ENCODE results near the gene CDRT15L2.
"Not testable (repeated sequence)": the region's sequence is repeated elsewhere in the genome, so short reads cannot be mapped to it uniquely, and the experiment has no call there.

CDRT15L2 gene

GRCh38 chr17:20579424-20579823 is at the start of gene CDRT15L2:
Gene CDRT15L2, plus strand, starts transcription at chr17:20579724. Its CDS starts 20 bp downstream, at chr17:20579744.
- not testable (repeated sequence) for DNase-seq (ENCODE audit: low read depth)

- not testable (repeated sequence) for DNase-seq (ENCODE audit: low read depth)
These were observed 49.4 kb upstream of the CDRT15L2 start for GRCh38 chr17:20530104-20530503.

- DNase-seq (ENCODE audit: low read depth) = not testable (repeated sequence)
These were observed 46.9 kb upstream of the CDRT15L2 start for GRCh38 chr17:20532544-20533090.

GRCh38 chr17:20533206-20533605 is 46.3 kb upstream of the CDRT15L2 start:
- DNase-seq (ENCODE audit: low read depth) = not testable (repeated sequence)

GRCh38 chr17:20534711-20535550 is 44.6 kb upstream of the CDRT15L2 start:
- DNase-seq (ENCODE audit: low read depth) = not testable (repeated sequence)

GRCh38 chr17:20540414-20540813 is 39.1 kb upstream of the CDRT15L2 start:
- DNase-seq (ENCODE audit: low read depth) = not testable (repeated sequence)

GRCh38 chr17:20540865-20541264 is 38.7 kb upstream of the CDRT15L2 start:
- not testable (repeated sequence) for DNase-seq (ENCODE audit: low read depth)

- not testable (repeated sequence) for DNase-seq (ENCODE audit: low read depth)
These were observed 37.5 kb upstream of the CDRT15L2 start for GRCh38 chr17:20541853-20542546.

GRCh38 chr17:20547923-20548322 is 31.6 kb upstream of the CDRT15L2 start:
- not testable (repeated sequence) for DNase-seq (ENCODE audit: low read depth)

GRCh38 chr17:20552920-20553319 is 26.6 kb upstream of the CDRT15L2 start:
- DNase-seq (ENCODE audit: low read depth) = not testable (repeated sequence)

GRCh38 chr17:20554728-20555127 is 24.8 kb upstream of the CDRT15L2 start:
- not testable (repeated sequence) for DNase-seq (ENCODE audit: low read depth)

GRCh38 chr17:20555135-20556010 is 24.2 kb upstream of the CDRT15L2 start:
- DNase-seq (ENCODE audit: low read depth) = not testable (repeated sequence)

GRCh38 chr17:20558096-20558495 is 21.4 kb upstream of the CDRT15L2 start:
- not testable (repeated sequence) for DNase-seq (ENCODE audit: low read depth)

GRCh38 chr17:20559018-20559417 is 20.5 kb upstream of the CDRT15L2 start:
- not testable (repeated sequence) for DNase-seq (ENCODE audit: low read depth)

GRCh38 chr17:20562587-20562986 is 16.9 kb upstream of the CDRT15L2 start:
- no peak for DNase-seq (ENCODE audit: low read depth)

GRCh38 chr17:20565245-20565644 is 14.3 kb upstream of the CDRT15L2 start:
- not testable (repeated sequence) for DNase-seq (ENCODE audit: low read depth)

GRCh38 chr17:20565711-20566110 is 13.8 kb upstream of the CDRT15L2 start:
- no peak for DNase-seq (ENCODE audit: low read depth)

GRCh38 chr17:20566736-20567135 is 12.8 kb upstream of the CDRT15L2 start:
- DNase-seq (ENCODE audit: low read depth) = not testable (repeated sequence)

- DNase-seq (ENCODE audit: low read depth) = not testable (repeated sequence)
These were observed 12.1 kb upstream of the CDRT15L2 start for GRCh38 chr17:20567421-20567820.

- not testable (repeated sequence) for DNase-seq (ENCODE audit: low read depth)
These were observed 10.9 kb upstream of the CDRT15L2 start for GRCh38 chr17:20568604-20569003.

GRCh38 chr17:20571653-20572052 is 7.9 kb upstream of the CDRT15L2 start:
- DNase-seq (ENCODE audit: low read depth) = not testable (repeated sequence)

GRCh38 chr17:20573216-20573615 is 6.3 kb upstream of the CDRT15L2 start:
- DNase-seq (ENCODE audit: low read depth) = not testable (repeated sequence)
